ENCODE results near the gene OTUB2. TPM values are rescaled to one million over a fixed set of nuclear protein-coding genes. Genes with fewer than 3 reads are reported as not detected.
"Not testable (repeated sequence)": the region's sequence is repeated elsewhere in the genome, so short reads cannot be mapped to it uniquely, and the experiment has no call there.

The OTUB2 gene
- polyA plus RNA-seq, 1 experiment: 1.1 TPM

GRCh38 chr14:94058128-94058673 is 32.1 kb downstream of the OTUB2 start:
- TF ChIP-seq CTCF (IDR thresholded peaks at IDR 0.05; ENCODE audit: insufficient read depth, low read depth, low read length): no peak
- POLR2A ChIA-PET: no interaction called here
- no peak for DNase-seq (ENCODE audit: low read depth)
- CTCF ChIA-PET: interaction anchor here (0.8 to 2.1 kb wide), 5 partner anchors 8 to 119 kb away, joined by 3 to 14 read pairs (median 3); no protein-coding TSS in a partner anchor
- Histone ChIP-seq H3K4me3 (ENCODE audit: low read depth, low read length) (no peak overlapping the region), H3K27me3 (ENCODE audit: control insufficient read depth, insufficient read depth, low read length) (no peaks in the 10 kb centered on the region), H3K36me3 (ENCODE audit: control insufficient read depth, insufficient read depth, low read length) (peaks cover 31% of the 10 kb centered on the region)

- ChIA-PET POLR2A (no interaction called here), CTCF (interaction anchor here (0.6 to 1.6 kb wide), 2 partner anchors 67 to 78 kb away, joined by 5 to 7 read pairs; no protein-coding TSS in a partner anchor)
- peaks cover 30% of the 10 kb centered on the region for H3K36me3 ChIP-seq (ENCODE audit: control insufficient read depth, insufficient read depth, low read length)
These were observed 32.6 kb downstream of the OTUB2 start for GRCh38 chr14:94058674-94059138.

GRCh38 chr14:94059998-94060397 is 33.9 kb downstream of the OTUB2 start:
- H3K36me3 ChIP-seq (ENCODE audit: control insufficient read depth, insufficient read depth, low read length): peaks cover 22% of the 10 kb centered on the region
- H3K4me3 ChIP-seq (ENCODE audit: low read depth, low read length): no peak overlapping the region
- CTCF ChIA-PET: interaction anchor here (2.3 kb wide), 1 partner anchor 77 kb away, joined by 11 read pairs; no protein-coding TSS in a partner anchor
- no peak for DNase-seq (ENCODE audit: low read depth)
- TF ChIP-seq CTCF (IDR thresholded peaks at IDR 0.05; ENCODE audit: insufficient read depth, low read depth, low read length): no peak
- POLR2A ChIA-PET: no interaction called here
- no peaks in the 10 kb centered on the region for H3K27me3 ChIP-seq (ENCODE audit: control insufficient read depth, insufficient read depth, low read length)

More at GRCh38 chr14:94058674-94059138, 32.6 kb downstream of the OTUB2 start:
- DNase-seq (ENCODE audit: low read depth): no peak
- Histone ChIP-seq H3K27me3 (ENCODE audit: control insufficient read depth, insufficient read depth, low read length) (no peaks in the 10 kb centered on the region), H3K4me3 (ENCODE audit: low read depth, low read length) (no peak overlapping the region)
- no peak for TF ChIP-seq CTCF (IDR thresholded peaks at IDR 0.05; ENCODE audit: insufficient read depth, low read depth, low read length)

- no peak for TF ChIP-seq CTCF (IDR thresholded peaks at IDR 0.05; ENCODE audit: insufficient read depth, low read depth, low read length)
- H3K36me3 ChIP-seq (ENCODE audit: control insufficient read depth, insufficient read depth, low read length): peaks cover 18% of the 10 kb centered on the region
- CTCF ChIA-PET: interaction anchor here (2.3 to 3.1 kb wide), 2 partner anchors 26 to 74 kb away, joined by 11 to 13 read pairs; no protein-coding TSS in a partner anchor
- H3K4me3 ChIP-seq (ENCODE audit: low read depth, low read length): no peak overlapping the region
- DNase-seq (ENCODE audit: low read depth): no peak
- POLR2A ChIA-PET: no interaction called here
- no peaks in the 10 kb centered on the region for H3K27me3 ChIP-seq (ENCODE audit: control insufficient read depth, insufficient read depth, low read length)
These were observed 36.3 kb downstream of the OTUB2 start for GRCh38 chr14:94062344-94062940.

- no peak for TF ChIP-seq CTCF (IDR thresholded peaks at IDR 0.05; ENCODE audit: insufficient read depth, low read depth, low read length)
- no peaks in the 10 kb centered on the region for H3K27me3 ChIP-seq (ENCODE audit: control insufficient read depth, insufficient read depth, low read length)
- H3K4me3 ChIP-seq (ENCODE audit: low read depth, low read length): no peak overlapping the region
- peaks cover 3% of the 10 kb centered on the region for H3K36me3 ChIP-seq (ENCODE audit: control insufficient read depth, insufficient read depth, low read length)
- CTCF ChIA-PET: interaction anchor here (0.6 to 2.2 kb wide), 6 partner anchors 8 to 71 kb away, joined by 3 to 6 read pairs (median 4); no protein-coding TSS in a partner anchor
- POLR2A ChIA-PET: no interaction called here
- no peak for DNase-seq (ENCODE audit: low read depth)
These were observed 40.0 kb downstream of the OTUB2 start for GRCh38 chr14:94066089-94066676.

GRCh38 chr14:94072076-94072475 is 45.9 kb downstream of the OTUB2 start:
- H3K36me3 ChIP-seq (ENCODE audit: control insufficient read depth, insufficient read depth, low read length); POLR2A ChIA-PET; DNase-seq (ENCODE audit: low read depth); H3K4me3 ChIP-seq (ENCODE audit: low read depth, low read length); H3K27me3 ChIP-seq (ENCODE audit: control insufficient read depth, insufficient read depth, low read length); CTCF ChIA-PET: not testable (repeated sequence)

All from BJ (cell line).